NT2/D1 (cell line): ENCODE measurements around the gene PMM2.

Experiments used
- SUZ12 ChIP-seq: IDR thresholded peaks from 2 replicates; pipeline ENCODE4 v1.6.1; 2011; ENCODE audit not compliant: insufficient read length, insufficient read depth; ENCODE audit errors: extremely low read depth
- YY1 ChIP-seq: IDR thresholded peaks from 2 replicates; pipeline ENCODE4 v1.6.1; 2011; ENCODE audit not compliant: insufficient read length, insufficient read depth

GRCh38 chr16:8819411-8820034 is 21.9 kb downstream of the PMM2 start:
- TF ChIP-seq YY1 (no peak), SUZ12 (no peak)
